Kidney (tissue), 14 donors: ENCODE measurements around the gene MAGI3. TPM values are rescaled to one million over a fixed set of nuclear protein-coding genes. Genes with fewer than 3 reads are reported as not detected.

ENCODE experiments used
- DNase-seq, 5 donors: peaks; one replicate each; pipeline ENCODE4 v3.0.0-alpha.2; 2013 to 2020
- FAIRE-seq: peaks from 2 replicates; lab custom pipeline; 2012; peaks lifted over from hg19 to GRCh38; lab: Jason Lieb, UNC
- H3K27ac ChIP-seq, 2 donors: one replicate each; pipeline ENCODE4 v1.7.0; 2013; ENCODE audit warnings: low read depth in 2 of 2, low read length in 2 of 2, inconsistent platforms in 1 of 2
- H3K27me3 ChIP-seq: one replicate; pipeline ENCODE4 v1.7.1; 2013; ENCODE audit warnings: low read length, inconsistent platforms; ENCODE audit not compliant: control insufficient read depth, insufficient read depth
- H3K36me3 ChIP-seq, 3 donors: one replicate each; pipeline versions ENCODE4 v1.7.0 to v1.7.1; 2013; ENCODE audit warnings: low read length in 3 of 3, control low read depth in 1 of 3, inconsistent platforms in 1 of 3; ENCODE audit not compliant: insufficient read depth in 3 of 3, control insufficient read depth in 2 of 3
- H3K4me1 ChIP-seq, 3 donors: one replicate each; pipeline versions ENCODE4 v1.7.0 to v1.7.1; 2013; ENCODE audit warnings: low read length in 3 of 3, inconsistent platforms in 1 of 3, low read depth in 1 of 3; ENCODE audit not compliant: control insufficient read depth in 2 of 3, insufficient read depth in 2 of 3
- H3K4me3 ChIP-seq, 3 donors: one replicate each; pipeline versions ENCODE4 v1.7.0 to v1.8.1; 2013; ENCODE audit warnings: low read length in 3 of 3, control low read depth in 1 of 3, inconsistent platforms in 1 of 3
- H3K9ac ChIP-seq, 3 donors: one replicate each; pipeline versions ENCODE4 v1.7.0 to v1.7.1; 2013; ENCODE audit warnings: low read length in 3 of 3, control low read depth in 1 of 3, inconsistent platforms in 1 of 3
- H3K9me3 ChIP-seq, 3 donors: one replicate each; pipeline versions ENCODE4 v1.7.0 to v1.7.1; 2013; ENCODE audit warnings: low read length in 3 of 3, control low read depth in 1 of 3, inconsistent platforms in 1 of 3; ENCODE audit not compliant: control insufficient read depth in 2 of 3, insufficient read depth in 1 of 3
- intact Hi-C: fragments of 100-400 bp; cut with DNase I; formaldehyde crosslinking; loops from one replicate; pipeline ENCODE4 v1.11.1; 2022
- polyA plus RNA-seq: library from polyadenylated mRNA; stranded (reverse); fragments of 350-450 nt; fragmentation: Illumina TruSeq; extraction: RNeasy Lipid Tissue Mini Kit (QIAGEN cat#74804); gene quantifications from one replicate; pipeline ENCODE4 v1.2.3, GENCODE V29; 2014; ENCODE audit warnings: low read depth, low replicate concordance; ENCODE audit not compliant: insufficient read depth
- total RNA-seq: library from RNA; stranded (reverse); fragmentation: NEBNext Ultra II Directional; extraction: Animal tissue kit (Norgen Biotek cat#: 25700); gene quantifications from one replicate; pipeline ENCODE4 v1.2.1, GENCODE V29; 2021
- TF ChIP-seq, protein P1 (sequence below): IDR thresholded peaks from 3 replicates; pipeline ENCODE4 v1.5.1; 2012; ENCODE audit warnings: mild to moderate bottlenecking, moderate library complexity, borderline replicate concordance; ENCODE audit not compliant: insufficient read depth; ENCODE audit errors: extremely low read depth
- donor health status: control.
- donor health status: control.
- donor health status: control.
- donor health status: control.
- donor health status: control.
- donor health status: DM: yes; HTN: yes; CAD: no.
- donor health status: Normal renal cell carcinoma (clear cell type).

Gene MAGI3
- total and polyA plus RNA-seq, 2 donors from 2014 or later = 5.6 to 25.9 TPM

DNA sequence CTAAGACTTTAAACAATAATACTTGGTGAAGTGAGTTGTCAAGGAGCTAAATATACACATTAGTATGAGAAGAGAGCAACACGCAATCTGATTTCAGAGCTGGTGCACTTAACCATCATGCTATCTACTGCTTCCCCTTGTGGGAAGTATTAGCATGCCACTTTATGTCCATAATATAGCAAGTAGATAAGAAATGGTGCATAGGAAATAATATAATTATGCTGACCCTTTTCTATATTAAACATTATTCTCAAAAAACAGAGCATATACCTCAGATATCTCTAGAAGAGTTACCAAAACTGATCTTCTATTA, 63.4 kb downstream of the MAGI3 start:
- DNase-seq (no peak), FAIRE-seq (no peak)
- Histone ChIP-seq H3K27ac (no peak overlapping the region), H3K27me3 (no peaks in the 10 kb centered on the region), H3K9ac (no peak overlapping the region), H3K9me3 (no peaks in the 10 kb centered on the region), H3K4me3 (no peak overlapping the region), H3K36me3 (no peaks in the 10 kb centered on the region), H3K4me1 (no peaks in the 10 kb centered on the region)
- intact Hi-C loops = no loop called here
- TF ChIP-seq, protein P1, sequence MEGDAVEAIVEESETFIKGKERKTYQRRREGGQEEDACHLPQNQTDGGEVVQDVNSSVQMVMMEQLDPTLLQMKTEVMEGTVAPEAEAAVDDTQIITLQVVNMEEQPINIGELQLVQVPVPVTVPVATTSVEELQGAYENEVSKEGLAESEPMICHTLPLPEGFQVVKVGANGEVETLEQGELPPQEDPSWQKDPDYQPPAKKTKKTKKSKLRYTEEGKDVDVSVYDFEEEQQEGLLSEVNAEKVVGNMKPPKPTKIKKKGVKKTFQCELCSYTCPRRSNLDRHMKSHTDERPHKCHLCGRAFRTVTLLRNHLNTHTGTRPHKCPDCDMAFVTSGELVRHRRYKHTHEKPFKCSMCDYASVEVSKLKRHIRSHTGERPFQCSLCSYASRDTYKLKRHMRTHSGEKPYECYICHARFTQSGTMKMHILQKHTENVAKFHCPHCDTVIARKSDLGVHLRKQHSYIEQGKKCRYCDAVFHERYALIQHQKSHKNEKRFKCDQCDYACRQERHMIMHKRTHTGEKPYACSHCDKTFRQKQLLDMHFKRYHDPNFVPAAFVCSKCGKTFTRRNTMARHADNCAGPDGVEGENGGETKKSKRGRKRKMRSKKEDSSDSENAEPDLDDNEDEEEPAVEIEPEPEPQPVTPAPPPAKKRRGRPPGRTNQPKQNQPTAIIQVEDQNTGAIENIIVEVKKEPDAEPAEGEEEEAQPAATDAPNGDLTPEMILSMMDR = no peak

DNA sequence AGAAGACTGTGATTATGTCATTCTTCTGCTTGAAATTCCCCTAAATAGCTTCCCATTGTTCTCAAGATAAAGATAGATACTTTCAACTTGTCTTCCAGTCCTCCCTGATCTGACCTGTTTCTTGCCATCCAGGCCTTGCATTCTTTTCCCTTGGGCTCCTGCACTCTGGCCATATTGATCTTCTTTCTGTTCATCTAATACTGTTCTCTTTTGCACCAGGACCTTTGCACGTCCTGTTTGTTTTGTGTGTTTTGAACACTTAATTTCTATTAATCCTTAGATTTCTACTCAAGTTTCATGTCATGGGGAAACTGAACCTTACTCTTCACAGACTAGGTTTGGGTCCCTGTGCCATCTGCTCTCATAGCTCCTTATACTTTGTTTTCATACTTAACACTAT, 65.1 kb downstream of the MAGI3 start:
- Histone ChIP-seq H3K36me3 (no peaks in the 10 kb centered on the region), H3K4me1 (no peaks in the 10 kb centered on the region)
- no peak for FAIRE-seq

DNA sequence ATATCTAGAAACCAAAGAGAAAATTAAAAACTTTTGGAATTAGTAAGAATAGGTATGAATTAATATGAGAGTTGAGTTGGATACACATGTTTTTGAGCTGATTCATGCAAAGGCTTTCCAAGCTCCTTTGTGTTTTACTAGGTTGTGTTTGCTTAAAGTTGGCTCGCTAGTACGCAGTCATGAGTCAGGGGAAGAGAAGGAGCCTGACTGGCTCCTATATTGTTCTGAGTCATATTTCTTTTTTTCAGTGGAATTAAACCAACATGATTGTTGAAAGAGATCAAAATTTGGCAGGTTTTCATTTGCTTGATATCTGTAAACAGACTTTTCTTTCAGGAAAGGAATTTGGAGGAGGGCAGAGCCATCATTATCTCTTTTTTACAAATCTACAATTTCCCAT, 66.7 kb downstream of the MAGI3 start:
- Histone ChIP-seq H3K9me3 (peaks cover 0 to 2% (median 0%) of the 10 kb centered on the region in 3 donors), H3K4me3 (no peak overlapping the region), H3K27me3 (no peaks in the 10 kb centered on the region), H3K36me3 (no peaks in the 10 kb centered on the region), H3K4me1 (no peaks in the 10 kb centered on the region), H3K27ac (no peak overlapping the region), H3K9ac (no peak overlapping the region)
- TF ChIP-seq, protein P1 = no peak
- intact Hi-C loops = no loop called here
- DNase-seq (no peak), FAIRE-seq (no peak)

More for the DNA sequence above, 65.1 kb downstream of the MAGI3 start:
- Histone ChIP-seq H3K27me3 (no peaks in the 10 kb centered on the region), H3K27ac (no peak overlapping the region), H3K9me3 (no peaks in the 10 kb centered on the region), H3K9ac (no peak overlapping the region), H3K4me3 (no peak overlapping the region)
- intact Hi-C loops = no loop called here
- TF ChIP-seq, protein P1 = no peak
- no peak for DNase-seq

DNA sequence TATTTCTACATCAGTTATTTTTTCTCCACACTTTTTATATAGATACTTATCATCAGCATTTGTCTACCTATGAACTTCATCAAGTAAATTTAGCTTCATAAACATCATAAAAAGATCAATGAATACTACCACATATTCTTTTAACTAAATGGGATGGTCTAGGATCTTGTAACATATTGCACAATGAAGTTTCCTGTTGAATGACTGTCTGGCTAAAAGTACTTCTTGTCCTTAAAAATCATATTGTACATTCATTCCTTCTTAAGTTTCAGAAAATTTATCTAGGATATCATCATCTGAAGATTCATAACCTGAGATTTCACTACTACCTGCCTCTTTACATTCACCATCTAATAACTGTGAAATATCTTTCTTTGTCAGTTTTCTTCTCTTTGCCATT, 69.0 kb downstream of the MAGI3 start:
- FAIRE-seq = no peak

More for the DNA sequence above, 69.0 kb downstream of the MAGI3 start:
- H3K9ac ChIP-seq = no peak overlapping the region
- no peaks in the 10 kb centered on the region for H3K36me3 ChIP-seq
- H3K27me3 ChIP-seq = no peaks in the 10 kb centered on the region
- no peak overlapping the region for H3K4me3 ChIP-seq
- TF ChIP-seq, protein P1 = no peak
- H3K4me1 ChIP-seq = no peaks in the 10 kb centered on the region
- DNase-seq = no peak
- intact Hi-C loops = no loop called here
- H3K9me3 ChIP-seq = peaks cover 0 to 2% (median 0%) of the 10 kb centered on the region in 3 donors
- no peak overlapping the region for H3K27ac ChIP-seq
